Esophagus squamous epithelium (tissue), 5 donors: ENCODE measurements around the gene GKAP1. TPM values are rescaled to one million over a fixed set of nuclear protein-coding genes. Genes with fewer than 3 reads are reported as not detected.
"Not testable (repeated sequence)": the region's sequence is repeated elsewhere in the genome, so short reads cannot be mapped to it uniquely, and the experiment has no call there.

Experiments
- DNase-seq: peaks from one replicate; lab custom pipeline; 2025; lab: John Stamatoyannopoulos, UW
- H3K27ac ChIP-seq, 4 donors: fragments of 200-600 bp; sonication (generic); one replicate each; pipeline ENCODE4 v1.5.1; 2016 to 2019; ENCODE audit warnings: mild to moderate bottlenecking in 1 of 4
- H3K27me3 ChIP-seq, 4 donors: fragments of 200-600 bp; sonication (generic); 1 replicate in 3 of 4; 2 replicates in 1 of 4; pipeline versions ENCODE4 v1.5.1 to v1.6.0; 2017 to 2021; ENCODE audit warnings: antibody characterized with exemption in 1 of 4
- H3K36me3 ChIP-seq, 3 donors: fragments of 200-600 bp; sonication (generic); one replicate each; pipeline ENCODE4 v1.5.1; 2016 to 2019
- H3K4me1 ChIP-seq, 3 donors: fragments of 200-600 bp; sonication (generic); one replicate each; pipeline ENCODE4 v1.5.1; 2017 to 2019
- H3K4me3 ChIP-seq, 4 donors: fragments of 200-600 bp; sonication (generic); 1 replicate in 3 of 4; 2 replicates in 1 of 4; pipeline ENCODE4 v1.5.1; 2016 to 2019; ENCODE audit warnings: mild to moderate bottlenecking in 2 of 4, moderate library complexity in 1 of 4
- H3K9me3 ChIP-seq, 3 donors: fragments of 200-600 bp; sonication (generic); one replicate each; pipeline ENCODE4 v1.5.1; 2016 to 2019
- POLR2A ChIP-seq, 4 donors: fragments of 450-650 bp; IDR thresholded peaks; one replicate each; pipeline ENCODE4 v1.6.1; 2017; ENCODE audit warnings: antibody characterized with exemption in 4 of 4, mild to moderate bottlenecking in 4 of 4, moderate library complexity in 3 of 4
- WGBS, 2 donors: methylation state at CpG; one replicate each; pipeline ENCODE4 v1.1.5; 2018; 5-methylcytosine and 5-hydroxymethylcytosine counted together
- intact Hi-C: fragments of 100-400 bp; cut with DNase I; formaldehyde crosslinking; loops from one replicate; pipeline ENCODE4 v1.15.0; 2022
- total RNA-seq, 4 donors: library from RNA; depleted of rRNA; stranded (reverse); fragments of >200 nt; gene quantifications; one replicate each; pipeline ENCODE4 v1.1.0, GENCODE V29; 2016
- TF ChIP-seq, protein P1 (sequence below), 6 experiments: fragments of 450-650 bp in 4 of 6; fragments of 200-600 bp in 2 of 6; sonication (generic) in 2 of 6; IDR thresholded peaks; one replicate each; pipeline ENCODE4 v1.5.1; 2016 to 2019; ENCODE audit warnings: antibody characterized with exemption in 6 of 6, mild to moderate bottlenecking in 4 of 6, moderate library complexity in 4 of 6
- donor health status: DM: yes; HTN: yes; CAD: no.

GKAP1 gene
- total RNA-seq = 1 to 10 TPM in 3 of 4 donors, under 1 TPM in 1; 0.64 to 7.8 (median 2.3) TPM

- TF ChIP-seq POLR2A (IDR thresholded peaks at IDR 0.05) = peak in 1 of 4 donors; percentile 23
- TF ChIP-seq, protein P1, sequence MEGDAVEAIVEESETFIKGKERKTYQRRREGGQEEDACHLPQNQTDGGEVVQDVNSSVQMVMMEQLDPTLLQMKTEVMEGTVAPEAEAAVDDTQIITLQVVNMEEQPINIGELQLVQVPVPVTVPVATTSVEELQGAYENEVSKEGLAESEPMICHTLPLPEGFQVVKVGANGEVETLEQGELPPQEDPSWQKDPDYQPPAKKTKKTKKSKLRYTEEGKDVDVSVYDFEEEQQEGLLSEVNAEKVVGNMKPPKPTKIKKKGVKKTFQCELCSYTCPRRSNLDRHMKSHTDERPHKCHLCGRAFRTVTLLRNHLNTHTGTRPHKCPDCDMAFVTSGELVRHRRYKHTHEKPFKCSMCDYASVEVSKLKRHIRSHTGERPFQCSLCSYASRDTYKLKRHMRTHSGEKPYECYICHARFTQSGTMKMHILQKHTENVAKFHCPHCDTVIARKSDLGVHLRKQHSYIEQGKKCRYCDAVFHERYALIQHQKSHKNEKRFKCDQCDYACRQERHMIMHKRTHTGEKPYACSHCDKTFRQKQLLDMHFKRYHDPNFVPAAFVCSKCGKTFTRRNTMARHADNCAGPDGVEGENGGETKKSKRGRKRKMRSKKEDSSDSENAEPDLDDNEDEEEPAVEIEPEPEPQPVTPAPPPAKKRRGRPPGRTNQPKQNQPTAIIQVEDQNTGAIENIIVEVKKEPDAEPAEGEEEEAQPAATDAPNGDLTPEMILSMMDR (IDR thresholded peaks at IDR 0.05) = peak in 1 of 6 experiments; percentile 35
- intact Hi-C loops, H3K9me3 ChIP-seq, H3K4me1 ChIP-seq, H3K36me3 ChIP-seq, H3K27me3 ChIP-seq, DNase-seq: not testable (repeated sequence)
- peak within 1 kb of the TSS; percentile 62 to 88 (median 86) for H3K4me3 ChIP-seq
- H3K27ac ChIP-seq = peak within 1 kb of the TSS; percentile 81 to 91 (median 86)
- WGBS, 2 donors = 0% methylated on average over 13 of the region's 103 CpGs; no CpG with 5 or more reads in 1 of the 2 donors
Measured at GRCh38 chr9:83817356-83818278, at the start of gene GKAP1. GKAP1 (minus strand) TSS chr9:83817769; CDS start chr9:83806517, 11,252 bp downstream.

- DNase-seq, H3K27me3 ChIP-seq, H3K4me3 ChIP-seq, H3K4me1 ChIP-seq, H3K27ac ChIP-seq, intact Hi-C loops, H3K9me3 ChIP-seq: not testable (repeated sequence)
- peaks cover 0 to 26% (median 0%) of the 10 kb centered on the region in 3 donors for H3K36me3 ChIP-seq
- WGBS, 2 donors = 89 to 91% methylated on average over 8 of the region's 8 CpGs
Measured at GRCh38 chr9:83849895-83850294, 32.3 kb upstream of the GKAP1 start.

- H3K27ac ChIP-seq, H3K36me3 ChIP-seq, H3K9me3 ChIP-seq, intact Hi-C loops, H3K4me3 ChIP-seq, H3K27me3 ChIP-seq, DNase-seq, H3K4me1 ChIP-seq: not testable (repeated sequence)
- 57 to 64% methylated on average over 7 of the region's 7 CpGs for WGBS, 2 donors
Measured at GRCh38 chr9:83837070-83837643, 19.6 kb upstream of the GKAP1 start.

DNA sequence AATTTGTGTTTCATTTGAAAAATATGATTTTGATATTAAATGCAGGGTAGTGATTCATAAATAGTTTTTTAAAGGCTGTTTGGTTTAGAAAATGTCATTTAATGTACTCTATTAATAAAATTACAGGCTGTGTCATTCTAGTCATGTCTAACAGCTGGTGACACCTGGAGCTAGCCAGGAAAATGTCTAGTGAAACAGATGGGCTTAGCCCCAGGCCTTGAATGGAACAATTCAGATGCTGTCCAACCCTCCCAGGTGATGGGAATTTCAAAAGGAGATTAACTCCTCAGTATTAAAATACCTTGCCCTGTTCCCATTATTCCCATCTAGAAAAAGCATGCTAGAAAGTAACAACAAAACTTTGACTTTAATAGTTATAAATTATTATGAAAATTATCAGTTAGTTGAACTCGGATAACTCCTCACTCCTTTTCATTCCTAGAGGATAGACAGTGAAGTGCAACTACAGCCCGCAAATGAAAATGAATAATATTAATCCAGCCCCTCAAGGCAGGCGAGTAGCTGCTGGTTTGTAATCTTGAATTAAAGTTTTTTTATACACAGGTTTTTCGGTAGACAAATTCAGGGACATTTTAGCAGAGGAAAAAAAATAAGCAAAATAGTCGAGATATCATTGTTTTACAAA, 13.0 kb upstream of the GKAP1 start:
- H3K27me3 ChIP-seq = not testable (repeated sequence)
- TF ChIP-seq, protein P1 (IDR thresholded peaks at IDR 0.05) = peak in 1 of 6 experiments; percentile 18
- 33 to 41% methylated on average over 5 of the region's 5 CpGs for WGBS, 2 donors

GRCh38 chr9:83824986-83825623, 7.5 kb upstream of the GKAP1 start:
- H3K4me1 ChIP-seq, H3K36me3 ChIP-seq, H3K27ac ChIP-seq, H3K4me3 ChIP-seq, H3K9me3 ChIP-seq, H3K27me3 ChIP-seq, DNase-seq, intact Hi-C loops: not testable (repeated sequence)
- 50 to 77% methylated on average over 3 of the region's 3 CpGs for WGBS, 2 donors

More for the DNA sequence above, 13.0 kb upstream of the GKAP1 start:
- H3K4me1 ChIP-seq, H3K27ac ChIP-seq, H3K4me3 ChIP-seq, intact Hi-C loops, H3K9me3 ChIP-seq, H3K36me3 ChIP-seq, DNase-seq: not testable (repeated sequence)

DNA sequence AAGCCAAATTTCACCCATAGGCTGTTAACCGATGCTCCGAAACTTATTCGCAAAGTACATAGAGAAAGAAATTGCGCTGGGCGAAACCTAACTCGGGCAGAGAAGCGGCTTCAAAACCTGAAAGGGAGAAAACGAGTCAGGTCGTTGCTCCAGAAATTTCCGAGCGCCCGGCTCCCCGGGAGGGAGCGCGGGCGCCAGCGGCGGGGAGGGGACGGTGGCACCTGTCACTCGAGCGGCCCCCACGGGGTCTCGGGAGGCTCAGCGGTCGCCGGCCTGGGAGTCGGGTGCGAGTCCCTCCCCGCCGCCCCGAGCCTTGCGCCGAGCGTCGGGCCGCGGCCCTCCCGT, 586 bp downstream of the GKAP1 start:
- H3K4me1 ChIP-seq, H3K9me3 ChIP-seq, intact Hi-C loops, DNase-seq, H3K27me3 ChIP-seq, H3K36me3 ChIP-seq: not testable (repeated sequence)
- H3K27ac ChIP-seq = peak overlapping the region; percentile 81 to 91 (median 86)
- H3K4me3 ChIP-seq = peak overlapping the region; percentile 62 to 88 (median 86)
- 0 to 2% methylated on average over 10 to 18 of the region's 38 CpGs for WGBS, 2 donors

- DNase-seq, intact Hi-C loops, H3K36me3 ChIP-seq, H3K27ac ChIP-seq, H3K27me3 ChIP-seq, H3K9me3 ChIP-seq, H3K4me3 ChIP-seq, H3K4me1 ChIP-seq: not testable (repeated sequence)
- WGBS, 2 donors = 92 to 100% methylated on average over 1 to 4 of the region's 4 CpGs
Measured at GRCh38 chr9:83815120-83815519, 2.4 kb downstream of the GKAP1 start.

GRCh38 chr9:83809213-83809612, 8.4 kb downstream of the GKAP1 start:
- intact Hi-C loops = not testable (repeated sequence)

DNA sequence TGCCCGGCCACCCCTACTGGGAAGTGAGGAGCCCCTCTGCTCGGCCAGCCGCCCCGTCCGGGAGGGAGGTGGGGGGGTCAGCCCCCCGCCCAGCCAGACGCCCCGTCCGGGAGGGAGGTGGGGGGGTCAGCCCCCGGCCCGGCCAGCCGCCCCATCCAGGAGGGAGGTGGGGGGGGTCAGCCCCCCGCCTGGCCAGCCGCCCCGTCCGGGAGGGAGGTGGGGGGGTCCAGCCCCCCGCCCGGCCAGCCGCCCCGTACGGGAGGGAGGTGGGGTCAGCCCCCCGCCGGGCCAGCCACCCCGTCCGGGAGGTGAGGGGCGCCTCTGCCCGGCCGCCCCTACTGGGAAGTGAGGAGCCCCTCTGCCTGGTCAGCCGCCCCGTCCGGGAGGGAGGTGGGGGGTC, 13.1 kb downstream of the GKAP1 start:
- H3K4me3 ChIP-seq, DNase-seq, H3K27me3 ChIP-seq, intact Hi-C loops, H3K27ac ChIP-seq, H3K9me3 ChIP-seq, H3K4me1 ChIP-seq, H3K36me3 ChIP-seq: not testable (repeated sequence)
- WGBS, 2 donors = no CpG with 5 or more reads among the region's 31 CpGs

More at GRCh38 chr9:83809213-83809612, 8.4 kb downstream of the GKAP1 start:
- not testable (repeated sequence) for H3K4me1 ChIP-seq, DNase-seq, H3K4me3 ChIP-seq, H3K36me3 ChIP-seq, H3K9me3 ChIP-seq, H3K27ac ChIP-seq, H3K27me3 ChIP-seq
- 14 to 20% methylated on average over 1 of the region's 1 CpG for WGBS, 2 donors

DNA sequence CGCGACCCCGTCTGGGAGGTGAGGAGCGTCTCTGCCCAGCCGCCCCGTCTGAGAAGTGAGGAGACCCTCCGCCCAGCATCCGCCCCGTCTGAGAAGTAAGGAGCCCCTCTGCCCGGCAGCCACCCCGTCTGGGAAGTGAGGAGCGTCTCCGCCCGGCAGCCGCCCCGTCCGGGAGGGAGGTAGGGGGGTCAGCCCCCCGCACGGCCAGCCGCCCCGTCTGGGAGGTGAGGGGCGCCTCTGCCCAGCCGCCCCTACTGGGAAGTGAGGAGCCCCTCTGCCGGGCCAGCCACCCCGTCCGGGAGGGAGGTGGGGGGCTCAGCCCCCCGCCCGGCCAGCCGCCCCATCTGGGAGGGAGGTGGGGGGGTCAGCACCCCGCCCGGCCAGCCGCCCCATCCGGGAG, 13.6 kb downstream of the GKAP1 start:
- H3K36me3 ChIP-seq, DNase-seq, H3K4me3 ChIP-seq, H3K4me1 ChIP-seq, H3K27ac ChIP-seq, H3K27me3 ChIP-seq, H3K9me3 ChIP-seq, intact Hi-C loops: not testable (repeated sequence)
- WGBS, 2 donors = no CpG with 5 or more reads among the region's 33 CpGs
